Activated T-helper 2 cell treated with anti-CD3 and anti-CD28 coated beads, Interferon-gamma antibody, Interleukin-2, Interleukin-4, amounts not matched to agents 10 μg/mL and 5 μg/mL and 100 μg/mL, durations not matched to agents 14 hours and 24 hours and 36 hours (primary cell): ENCODE results near the gene MRPS23. TPM values are rescaled to one million over a fixed set of nuclear protein-coding genes. Genes with fewer than 3 reads are reported as not detected.

Experiments used
- DNase-seq: peaks from one replicate; pipeline ENCODE4 v3.0.0; 2021; ENCODE audit warnings: low spot score
- H3K27ac Mint-ChIP-seq: one replicate; pipeline ENCODE4 v1.8.0; 2021; ENCODE audit warnings: mixed read lengths
- H3K27me3 Mint-ChIP-seq: one replicate; pipeline ENCODE4 v1.8.0; 2021; ENCODE audit warnings: low read depth, mixed read lengths
- H3K36me3 Mint-ChIP-seq: one replicate; pipeline ENCODE4 v1.8.0; 2021; ENCODE audit warnings: low read depth, mixed read lengths
- H3K4me1 Mint-ChIP-seq: one replicate; pipeline ENCODE4 v1.8.0; 2021; ENCODE audit warnings: low read depth, mixed read lengths
- H3K4me3 Mint-ChIP-seq: one replicate; pipeline ENCODE4 v1.8.0; 2021; ENCODE audit warnings: low read depth, mild to moderate bottlenecking, moderate library complexity, mixed read lengths
- H3K9me3 Mint-ChIP-seq: one replicate; pipeline ENCODE4 v1.8.0; 2021; ENCODE audit warnings: mixed read lengths
- intact Hi-C: fragments of 100-400 bp; cut with micrococcal nuclease; formaldehyde crosslinking; loops from one replicate; pipeline ENCODE4 v1.15.1; 2023
- total RNA-seq: library from RNA; stranded (reverse); gene quantifications from 2 replicates; pipeline ENCODE4 v1.2.3, GENCODE V29; 2022

Gene MRPS23
- total RNA-seq, 1 donor from 2014 or later: 69.5 TPM

- Mint-ChIP-seq H3K27me3 (peaks cover 12% of the 10 kb centered on the region), H3K4me3 (no peak overlapping the region), H3K36me3 (no peaks in the 10 kb centered on the region), H3K9me3 (no peaks in the 10 kb centered on the region), H3K4me1 (peaks cover 13% of the 10 kb centered on the region), H3K27ac (no peak overlapping the region)
- no peak for DNase-seq
- intact Hi-C loops: no loop called here
Measured at GRCh38 chr17:57875290-57876022, 25.6 kb upstream of the MRPS23 start.

GRCh38 chr17:57874434-57875289 lies 24.8 kb upstream of the MRPS23 start:
- Mint-ChIP-seq H3K4me1 (peaks cover 7% of the 10 kb centered on the region), H3K27ac (no peak overlapping the region), H3K4me3 (no peak overlapping the region), H3K36me3 (no peaks in the 10 kb centered on the region), H3K27me3 (peaks cover 12% of the 10 kb centered on the region), H3K9me3 (no peaks in the 10 kb centered on the region)
- intact Hi-C loops: no loop called here
- DNase-seq: no peak

- H3K27ac Mint-ChIP-seq: no peak overlapping the region
- H3K27me3 Mint-ChIP-seq: peaks cover 12% of the 10 kb centered on the region
- H3K36me3 Mint-ChIP-seq: no peaks in the 10 kb centered on the region
Measured at GRCh38 chr17:57874058-57874419, 24.2 kb upstream of the MRPS23 start.

GRCh38 chr17:57873261-57874057 lies 23.6 kb upstream of the MRPS23 start:
- Mint-ChIP-seq H3K27ac (no peak overlapping the region), H3K36me3 (no peaks in the 10 kb centered on the region), H3K9me3 (no peaks in the 10 kb centered on the region), H3K4me3 (no peak overlapping the region), H3K27me3 (peaks cover 12% of the 10 kb centered on the region), H3K4me1 (peaks cover 5% of the 10 kb centered on the region)
- intact Hi-C loops: no loop called here
- no peak for DNase-seq

More at GRCh38 chr17:57874058-57874419, 24.2 kb upstream of the MRPS23 start:
- Mint-ChIP-seq H3K4me1 (peaks cover 2% of the 10 kb centered on the region), H3K4me3 (no peak overlapping the region), H3K9me3 (no peaks in the 10 kb centered on the region)
- DNase-seq: no peak
- intact Hi-C loops: no loop called here

- Mint-ChIP-seq H3K4me3 (no peak overlapping the region), H3K27me3 (peaks cover 12% of the 10 kb centered on the region), H3K36me3 (no peaks in the 10 kb centered on the region), H3K9me3 (no peaks in the 10 kb centered on the region), H3K27ac (no peak overlapping the region), H3K4me1 (peaks cover 8% of the 10 kb centered on the region)
- intact Hi-C loops: no loop called here
- no peak for DNase-seq
Measured at GRCh38 chr17:57872536-57872935, 22.7 kb upstream of the MRPS23 start.

GRCh38 chr17:57871863-57872262 lies 22.0 kb upstream of the MRPS23 start:
- no peaks in the 10 kb centered on the region for H3K36me3 Mint-ChIP-seq
- DNase-seq: no peak

GRCh38 chr17:57871155-57871554 lies 21.3 kb upstream of the MRPS23 start:
- DNase-seq: no peak
- H3K36me3 Mint-ChIP-seq: no peaks in the 10 kb centered on the region
- H3K9me3 Mint-ChIP-seq: no peaks in the 10 kb centered on the region
- peaks cover 9% of the 10 kb centered on the region for H3K4me1 Mint-ChIP-seq
- no peak overlapping the region for H3K27ac Mint-ChIP-seq
- H3K4me3 Mint-ChIP-seq: no peak overlapping the region
- intact Hi-C loops: no loop called here
- peaks cover 10% of the 10 kb centered on the region for H3K27me3 Mint-ChIP-seq

More at GRCh38 chr17:57871863-57872262, 22.0 kb upstream of the MRPS23 start:
- peaks cover 9% of the 10 kb centered on the region for H3K4me1 Mint-ChIP-seq
- H3K27me3 Mint-ChIP-seq: peaks cover 12% of the 10 kb centered on the region
- no peak overlapping the region for H3K27ac Mint-ChIP-seq
- intact Hi-C loops: no loop called here
- no peak overlapping the region for H3K4me3 Mint-ChIP-seq
- H3K9me3 Mint-ChIP-seq: no peaks in the 10 kb centered on the region

GRCh38 chr17:57870283-57870635 lies 20.4 kb upstream of the MRPS23 start:
- Mint-ChIP-seq H3K27me3 (peaks cover 4% of the 10 kb centered on the region), H3K36me3 (no peaks in the 10 kb centered on the region), H3K4me3 (no peak overlapping the region), H3K4me1 (peaks cover 9% of the 10 kb centered on the region), H3K27ac (no peak overlapping the region), H3K9me3 (no peaks in the 10 kb centered on the region)
- DNase-seq: no peak
- intact Hi-C loops: no loop called here

- H3K4me3 Mint-ChIP-seq: no peak overlapping the region
- intact Hi-C loops: no loop called here
- H3K4me1 Mint-ChIP-seq: peaks cover 9% of the 10 kb centered on the region
- H3K9me3 Mint-ChIP-seq: no peaks in the 10 kb centered on the region
- H3K27ac Mint-ChIP-seq: no peak overlapping the region
- no peak for DNase-seq
- H3K27me3 Mint-ChIP-seq: peaks cover 3% of the 10 kb centered on the region
- H3K36me3 Mint-ChIP-seq: no peaks in the 10 kb centered on the region
Measured at GRCh38 chr17:57869617-57870282, 19.9 kb upstream of the MRPS23 start.

- H3K36me3 Mint-ChIP-seq: no peaks in the 10 kb centered on the region
- H3K9me3 Mint-ChIP-seq: no peaks in the 10 kb centered on the region
- H3K27ac Mint-ChIP-seq: no peak overlapping the region
- no peak for DNase-seq
- intact Hi-C loops: no loop called here
- H3K4me1 Mint-ChIP-seq: peaks cover 6% of the 10 kb centered on the region
- no peak overlapping the region for H3K4me3 Mint-ChIP-seq
- H3K27me3 Mint-ChIP-seq: peaks cover 7% of the 10 kb centered on the region
Measured at GRCh38 chr17:57868910-57869616, 19.2 kb upstream of the MRPS23 start.

GRCh38 chr17:57868007-57868909 lies 18.4 kb upstream of the MRPS23 start:
- Mint-ChIP-seq H3K4me1 (peaks cover 6% of the 10 kb centered on the region), H3K4me3 (no peak overlapping the region), H3K27me3 (peaks cover 12% of the 10 kb centered on the region), H3K9me3 (no peaks in the 10 kb centered on the region), H3K27ac (no peak overlapping the region), H3K36me3 (no peaks in the 10 kb centered on the region)
- intact Hi-C loops: no loop called here
- no peak for DNase-seq
